Measurements from ENCODE around the gene DYRK1B.

GRCh38 chr19:39814595-39814994 lies 19.4 kb downstream of the DYRK1B start:
- TF ChIP-seq CTCF (IDR thresholded peaks at IDR 0.05) (no peak), POLR2A (IDR thresholded peaks at IDR 0.05) (no peak)

All from thyroid gland (tissue), 4 donors.